Measurements from ENCODE around the gene POGK.
"Not testable (repeated sequence)": the region's sequence is repeated elsewhere in the genome, so short reads cannot be mapped to it uniquely, and the experiment has no call there.

DNA sequence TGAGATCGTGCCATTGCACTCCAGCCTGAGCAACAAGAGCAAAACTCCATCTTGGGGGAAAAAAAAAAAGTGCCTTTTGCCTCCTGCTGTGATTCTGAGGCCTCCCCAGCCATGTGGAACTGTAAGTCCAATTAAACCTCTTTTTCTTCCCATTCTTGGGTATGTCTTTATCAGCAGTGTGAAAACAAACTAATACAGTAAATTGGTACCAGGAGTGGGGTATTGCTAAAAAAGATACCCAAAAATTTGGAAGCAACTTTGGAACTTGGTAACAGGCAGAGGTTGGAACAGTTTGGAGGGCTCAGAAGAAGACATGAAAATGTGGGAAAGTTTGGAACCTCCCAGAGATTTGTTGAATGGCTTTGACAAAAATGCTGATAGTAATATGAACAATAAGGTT, 9.5 kb upstream of the POGK start:
- TF ChIP-seq, protein P1, sequence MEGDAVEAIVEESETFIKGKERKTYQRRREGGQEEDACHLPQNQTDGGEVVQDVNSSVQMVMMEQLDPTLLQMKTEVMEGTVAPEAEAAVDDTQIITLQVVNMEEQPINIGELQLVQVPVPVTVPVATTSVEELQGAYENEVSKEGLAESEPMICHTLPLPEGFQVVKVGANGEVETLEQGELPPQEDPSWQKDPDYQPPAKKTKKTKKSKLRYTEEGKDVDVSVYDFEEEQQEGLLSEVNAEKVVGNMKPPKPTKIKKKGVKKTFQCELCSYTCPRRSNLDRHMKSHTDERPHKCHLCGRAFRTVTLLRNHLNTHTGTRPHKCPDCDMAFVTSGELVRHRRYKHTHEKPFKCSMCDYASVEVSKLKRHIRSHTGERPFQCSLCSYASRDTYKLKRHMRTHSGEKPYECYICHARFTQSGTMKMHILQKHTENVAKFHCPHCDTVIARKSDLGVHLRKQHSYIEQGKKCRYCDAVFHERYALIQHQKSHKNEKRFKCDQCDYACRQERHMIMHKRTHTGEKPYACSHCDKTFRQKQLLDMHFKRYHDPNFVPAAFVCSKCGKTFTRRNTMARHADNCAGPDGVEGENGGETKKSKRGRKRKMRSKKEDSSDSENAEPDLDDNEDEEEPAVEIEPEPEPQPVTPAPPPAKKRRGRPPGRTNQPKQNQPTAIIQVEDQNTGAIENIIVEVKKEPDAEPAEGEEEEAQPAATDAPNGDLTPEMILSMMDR (conservative IDR thresholded peaks at IDR 0.05; ENCODE audit: low read depth in 2 of 2) = not testable (repeated sequence)
- TF ChIP-seq ZNF331 (CRISPR knock-in tag; IDR thresholded peaks at IDR 0.05; ENCODE audit: low read depth); NANOG (IDR thresholded peaks at IDR 0.05; ENCODE audit: borderline replicate concordance); EZH2phosphoT487 (IDR thresholded peaks at IDR 0.05; ENCODE audit: unreplicated experiment); CREB1 (CRISPR knock-in tag; IDR thresholded peaks at IDR 0.05; ENCODE audit: low read depth): not testable (repeated sequence)
